ENCODE data around the gene ARHGEF6. TPM values are rescaled to one million over a fixed set of nuclear protein-coding genes. Genes with fewer than 3 reads are reported as not detected.

Gene ARHGEF6
- total RNA-seq, 2 donors from 2014 or later, result 5.7 to 8.2 TPM

DNA sequence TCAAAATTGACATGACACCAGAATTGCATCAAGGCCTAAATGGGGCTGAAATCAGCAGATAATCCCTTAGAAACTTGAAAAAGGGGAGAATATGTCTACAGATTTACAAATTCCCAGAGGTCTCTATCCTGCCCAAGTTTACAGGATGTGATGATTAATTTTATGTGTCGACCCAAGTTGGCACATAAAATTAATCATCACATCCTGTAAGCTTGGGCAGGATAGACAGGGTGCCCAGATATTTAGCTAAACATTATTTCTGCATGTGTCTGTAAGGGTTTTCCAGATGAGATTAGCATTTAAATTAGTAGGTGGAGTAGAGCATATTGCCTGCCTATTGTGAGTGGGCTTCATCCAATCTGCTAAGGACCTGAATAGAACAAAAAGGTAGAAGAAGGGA lies 52.3 kb downstream of the ARHGEF6 start:
- no peaks in the 10 kb centered on the region for H3K9me3 ChIP-seq
- ATAC-seq (no peak), DNase-seq (no peak)
- no peaks in the 10 kb centered on the region for H3K36me3 ChIP-seq (replicated peaks in 1 of 2; ENCODE audit: insufficient read depth in 1 of 2, low read depth in 2 of 2)
- intact Hi-C loops (cut with DNase I), result no loop called here
- H3K27ac ChIP-seq, result no peak overlapping the region
- no peak overlapping the region for H3K4me3 ChIP-seq
- no peak for TF ChIP-seq POLR2A (IDR thresholded peaks at IDR 0.05)
- TF ChIP-seq, protein P1, sequence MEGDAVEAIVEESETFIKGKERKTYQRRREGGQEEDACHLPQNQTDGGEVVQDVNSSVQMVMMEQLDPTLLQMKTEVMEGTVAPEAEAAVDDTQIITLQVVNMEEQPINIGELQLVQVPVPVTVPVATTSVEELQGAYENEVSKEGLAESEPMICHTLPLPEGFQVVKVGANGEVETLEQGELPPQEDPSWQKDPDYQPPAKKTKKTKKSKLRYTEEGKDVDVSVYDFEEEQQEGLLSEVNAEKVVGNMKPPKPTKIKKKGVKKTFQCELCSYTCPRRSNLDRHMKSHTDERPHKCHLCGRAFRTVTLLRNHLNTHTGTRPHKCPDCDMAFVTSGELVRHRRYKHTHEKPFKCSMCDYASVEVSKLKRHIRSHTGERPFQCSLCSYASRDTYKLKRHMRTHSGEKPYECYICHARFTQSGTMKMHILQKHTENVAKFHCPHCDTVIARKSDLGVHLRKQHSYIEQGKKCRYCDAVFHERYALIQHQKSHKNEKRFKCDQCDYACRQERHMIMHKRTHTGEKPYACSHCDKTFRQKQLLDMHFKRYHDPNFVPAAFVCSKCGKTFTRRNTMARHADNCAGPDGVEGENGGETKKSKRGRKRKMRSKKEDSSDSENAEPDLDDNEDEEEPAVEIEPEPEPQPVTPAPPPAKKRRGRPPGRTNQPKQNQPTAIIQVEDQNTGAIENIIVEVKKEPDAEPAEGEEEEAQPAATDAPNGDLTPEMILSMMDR (IDR thresholded peaks at IDR 0.05), result no peak
- H3K27me3 ChIP-seq, result no peaks in the 10 kb centered on the region
- 47 to 92% methylated on average over 1 of the region's 1 CpG for WGBS, 2 donors
- no peaks in the 10 kb centered on the region for H3K4me1 ChIP-seq

- ATAC-seq (no peak), DNase-seq (peak in 2 of 4 donors; percentile 2 to 15)
- no peak overlapping the region for H3K27ac ChIP-seq
- no peaks in the 10 kb centered on the region for H3K4me1 ChIP-seq
- no peak overlapping the region for H3K4me3 ChIP-seq
- intact Hi-C loops (cut with DNase I), result no loop called here
- TF ChIP-seq POLR2A (IDR thresholded peaks at IDR 0.05), result no peak
- TF ChIP-seq, protein P1 (IDR thresholded peaks at IDR 0.05), result no peak
- H3K9me3 ChIP-seq, result no peaks in the 10 kb centered on the region
- no peaks in the 10 kb centered on the region for H3K27me3 ChIP-seq
- no peaks in the 10 kb centered on the region for H3K36me3 ChIP-seq (replicated peaks in 1 of 2; ENCODE audit: insufficient read depth in 1 of 2, low read depth in 2 of 2)
Measured at GRCh38 chrX:136725441-136726104, 55.2 kb downstream of the ARHGEF6 start.

GRCh38 chrX:136718091-136718490 lies 62.6 kb downstream of the ARHGEF6 start:
- 45 to 47% methylated on average over 2 of the region's 2 CpGs for WGBS, 2 donors
- Histone ChIP-seq H3K4me3 (no peak overlapping the region), H3K27me3 (no peaks in the 10 kb centered on the region), H3K4me1 (no peaks in the 10 kb centered on the region), H3K36me3 (replicated peaks in 1 of 2; ENCODE audit: insufficient read depth in 1 of 2, low read depth in 2 of 2) (no peaks in the 10 kb centered on the region), H3K27ac (no peak overlapping the region), H3K9me3 (no peaks in the 10 kb centered on the region)
- DNase-seq, result no peak
- ATAC-seq, result no peak
- intact Hi-C loops (cut with DNase I), result no loop called here
- TF ChIP-seq, protein P1 (IDR thresholded peaks at IDR 0.05), result no peak

GRCh38 chrX:136714626-136715599 lies 65.8 kb downstream of the ARHGEF6 start:
- H3K9me3 ChIP-seq, result no peaks in the 10 kb centered on the region
- intact Hi-C loops (cut with DNase I), result no loop called here
- no peak overlapping the region for H3K27ac ChIP-seq
- H3K4me3 ChIP-seq, result no peak overlapping the region
- H3K27me3 ChIP-seq, result no peaks in the 10 kb centered on the region
- 67 to 81% methylated on average over 4 to 5 of the region's 6 CpGs for WGBS, 2 donors
- H3K4me1 ChIP-seq, result no peaks in the 10 kb centered on the region
- no peak for DNase-seq
- no peaks in the 10 kb centered on the region for H3K36me3 ChIP-seq (replicated peaks in 1 of 2; ENCODE audit: insufficient read depth in 1 of 2, low read depth in 2 of 2)
- no peak for ATAC-seq
- TF ChIP-seq, protein P1 (IDR thresholded peaks at IDR 0.05), result no peak
- TF ChIP-seq POLR2A (IDR thresholded peaks at IDR 0.05), result no peak
